HUES6 (cell line): ENCODE results near the gene TNFRSF25.
A peak's percentile ranks its signal among the peaks of the same experiment; 100 is the strongest.

Experiments
- H3K27ac ChIP-seq: 2 replicates; pipeline ENCODE4 v1.7.0; 2013; ENCODE audit warnings: low read depth, mild to moderate bottlenecking, low read length, inconsistent platforms
- H3K27me3 ChIP-seq: 2 replicates; pipeline ENCODE4 v1.6.1; 2013; ENCODE audit warnings: low read length; ENCODE audit not compliant: control insufficient read depth, insufficient read depth
- H3K36me3 ChIP-seq: 2 replicates; pipeline ENCODE4 v1.6.1; 2013; ENCODE audit warnings: low read length; ENCODE audit not compliant: control insufficient read depth, insufficient read depth
- H3K4me1 ChIP-seq: 2 replicates; pipeline ENCODE4 v1.6.1; 2013; ENCODE audit warnings: low read length; ENCODE audit not compliant: control insufficient read depth, insufficient read depth
- H3K4me3 ChIP-seq: 2 replicates; pipeline ENCODE4 v1.5.1; 2013; ENCODE audit warnings: low read depth, low read length
- H3K9ac ChIP-seq: one replicate; pipeline ENCODE4 v1.6.1; 2013; ENCODE audit warnings: mild to moderate bottlenecking, low read length
- H3K9me3 ChIP-seq: 2 replicates; pipeline ENCODE4 v1.6.1; 2013; ENCODE audit warnings: low read depth, low read length; ENCODE audit not compliant: control insufficient read depth, insufficient read depth

TNFRSF25 gene

GRCh38 chr1:6500544-6501278, 34.7 kb upstream of the TNFRSF25 start:
- Histone ChIP-seq H3K4me1 (peaks cover 12% of the 10 kb centered on the region), H3K27ac (no peak overlapping the region), H3K9me3 (no peaks in the 10 kb centered on the region), H3K36me3 (no peaks in the 10 kb centered on the region), H3K4me3 (no peak overlapping the region), H3K27me3 (peaks cover 28% of the 10 kb centered on the region), H3K9ac (no peak overlapping the region)

GRCh38 chr1:6499296-6499695, 33.3 kb upstream of the TNFRSF25 start:
- Histone ChIP-seq H3K9ac (no peak overlapping the region), H3K9me3 (no peaks in the 10 kb centered on the region), H3K4me1 (peaks cover 22% of the 10 kb centered on the region), H3K27me3 (peaks cover 29% of the 10 kb centered on the region), H3K36me3 (no peaks in the 10 kb centered on the region), H3K27ac (no peak overlapping the region), H3K4me3 (no peak overlapping the region)

DNA sequence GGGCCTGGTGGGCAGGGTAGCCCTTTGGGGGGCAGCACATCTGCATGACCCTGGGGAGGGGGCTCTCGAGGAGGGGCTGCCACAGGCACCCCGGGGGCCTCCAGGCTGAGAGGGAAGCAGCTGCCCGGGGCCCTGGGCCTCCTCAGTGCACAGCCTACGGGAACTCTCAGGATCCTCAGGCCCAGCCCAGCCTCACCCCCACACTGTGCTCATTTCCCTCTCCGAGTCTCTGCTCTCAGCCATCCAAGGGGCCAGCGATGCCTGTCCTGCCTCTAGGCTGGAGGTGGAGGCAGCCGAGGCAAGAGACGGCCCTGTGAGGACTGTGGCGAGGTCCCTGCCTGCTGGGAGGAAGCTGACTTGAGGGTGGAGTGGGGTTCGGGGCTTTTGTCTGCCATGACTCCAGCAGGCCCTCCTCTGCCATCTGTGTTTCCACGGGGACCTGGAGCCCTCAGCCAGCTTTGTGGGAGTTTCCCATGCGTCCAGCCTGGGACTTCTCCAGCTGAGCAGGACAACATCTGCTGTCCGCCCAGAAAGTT, 32.7 kb upstream of the TNFRSF25 start:
- Histone ChIP-seq H3K4me3 (no peak overlapping the region), H3K27me3 (peaks cover 29% of the 10 kb centered on the region)

DNA sequence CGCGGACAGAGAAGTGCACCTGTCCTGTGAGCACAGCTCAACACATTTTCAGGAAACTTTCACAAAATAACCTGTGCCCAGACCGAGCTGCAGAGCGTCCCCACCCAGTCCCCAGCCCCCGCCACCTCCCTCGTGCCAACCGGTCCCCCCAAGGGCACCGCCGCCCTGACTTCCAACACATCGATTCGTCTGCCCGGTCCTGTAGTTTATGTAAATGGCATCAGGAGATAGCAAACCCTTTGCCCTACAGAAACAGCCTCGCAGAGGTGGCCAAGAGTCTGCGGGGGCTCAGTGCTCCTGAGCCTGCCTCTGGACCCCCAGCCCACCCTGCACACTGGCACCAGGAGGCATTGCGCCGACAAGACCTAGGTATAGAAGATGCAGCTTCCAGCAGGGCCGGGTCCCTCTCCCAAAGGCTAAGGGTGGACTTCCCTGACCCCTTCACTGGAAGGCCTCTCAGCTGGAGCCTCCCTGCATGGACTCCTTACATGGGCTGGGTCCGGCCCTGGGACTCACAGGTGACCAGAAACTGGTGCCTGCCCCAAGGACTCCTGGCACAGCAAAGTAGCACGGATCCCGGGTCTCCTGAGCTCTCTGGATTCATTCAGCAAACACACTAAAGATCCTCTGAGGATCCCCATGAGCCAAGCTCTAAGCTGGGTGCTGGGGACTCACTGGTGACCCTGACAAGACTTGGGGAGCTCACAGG, 32.0 kb upstream of the TNFRSF25 start:
- Histone ChIP-seq H3K4me1 (peaks cover 22% of the 10 kb centered on the region), H3K9ac (no peak overlapping the region), H3K36me3 (no peaks in the 10 kb centered on the region), H3K4me3 (peak overlapping the region; percentile 66), H3K27me3 (peaks cover 29% of the 10 kb centered on the region), H3K9me3 (no peaks in the 10 kb centered on the region), H3K27ac (no peak overlapping the region)

More for the DNA sequence above, 32.7 kb upstream of the TNFRSF25 start:
- Histone ChIP-seq H3K9me3 (no peaks in the 10 kb centered on the region), H3K36me3 (no peaks in the 10 kb centered on the region), H3K27ac (no peak overlapping the region), H3K9ac (no peak overlapping the region), H3K4me1 (peaks cover 22% of the 10 kb centered on the region)

GRCh38 chr1:6497215-6497866, 31.4 kb upstream of the TNFRSF25 start:
- peak overlapping the region; percentile 67 for H3K4me3 ChIP-seq
- H3K9me3 ChIP-seq = no peaks in the 10 kb centered on the region
- no peaks in the 10 kb centered on the region for H3K36me3 ChIP-seq
- H3K4me1 ChIP-seq = peaks cover 24% of the 10 kb centered on the region
- H3K27me3 ChIP-seq = peaks cover 29% of the 10 kb centered on the region
- no peak overlapping the region for H3K9ac ChIP-seq
- H3K27ac ChIP-seq = no peak overlapping the region

DNA sequence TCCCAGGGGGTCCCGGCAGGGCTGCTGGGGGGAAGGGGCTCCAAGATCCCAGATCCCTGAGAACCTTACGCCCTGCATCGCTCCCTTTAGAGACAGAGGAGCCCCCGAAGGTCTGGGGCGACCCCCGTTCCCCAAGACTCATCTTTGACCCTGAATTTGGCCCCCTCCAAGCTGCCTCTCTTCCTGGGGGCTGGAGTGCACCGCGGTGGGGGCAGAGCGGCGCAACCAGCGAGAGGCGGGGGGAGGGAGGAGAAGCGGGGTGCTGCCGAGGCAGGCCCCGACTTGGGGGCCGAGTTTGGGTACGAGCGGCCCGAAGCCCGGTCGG, 30.9 kb upstream of the TNFRSF25 start:
- Histone ChIP-seq H3K27ac (no peak overlapping the region), H3K36me3 (no peaks in the 10 kb centered on the region), H3K4me3 (peak overlapping the region; percentile 67), H3K4me1 (peaks cover 29% of the 10 kb centered on the region), H3K9me3 (no peaks in the 10 kb centered on the region), H3K9ac (no peak overlapping the region), H3K27me3 (peaks cover 29% of the 10 kb centered on the region)

DNA sequence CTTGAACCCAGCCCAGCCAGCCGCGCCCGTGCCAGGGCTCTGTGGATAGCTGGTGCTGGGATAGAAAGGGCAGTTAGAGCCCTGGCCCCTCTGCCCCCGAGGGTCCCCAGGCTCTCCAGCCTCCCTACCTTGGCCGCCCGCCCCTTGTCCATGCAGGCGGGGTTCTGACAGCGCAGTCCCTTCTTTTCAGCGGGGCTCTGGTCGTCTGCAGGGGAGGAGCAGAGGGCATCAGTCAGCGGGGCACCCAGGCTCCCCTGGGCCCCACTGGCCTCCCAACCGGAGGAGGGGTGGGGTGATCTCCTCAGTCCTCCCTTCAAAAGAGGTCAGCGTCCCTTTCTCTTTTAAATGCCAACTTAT, 30.4 kb upstream of the TNFRSF25 start:
- peaks cover 29% of the 10 kb centered on the region for H3K27me3 ChIP-seq
- no peaks in the 10 kb centered on the region for H3K9me3 ChIP-seq
- H3K9ac ChIP-seq = no peak overlapping the region
- H3K4me3 ChIP-seq = peak overlapping the region; percentile 67
- H3K27ac ChIP-seq = no peak overlapping the region
- no peaks in the 10 kb centered on the region for H3K36me3 ChIP-seq
- H3K4me1 ChIP-seq = peaks cover 34% of the 10 kb centered on the region

- Histone ChIP-seq H3K9me3 (no peaks in the 10 kb centered on the region), H3K36me3 (no peaks in the 10 kb centered on the region), H3K4me3 (peak overlapping the region; percentile 67), H3K27me3 (peaks cover 29% of the 10 kb centered on the region), H3K27ac (no peak overlapping the region), H3K9ac (no peak overlapping the region), H3K4me1 (peaks cover 38% of the 10 kb centered on the region)
These were observed 29.8 kb upstream of the TNFRSF25 start for GRCh38 chr1:6495540-6496364.

DNA sequence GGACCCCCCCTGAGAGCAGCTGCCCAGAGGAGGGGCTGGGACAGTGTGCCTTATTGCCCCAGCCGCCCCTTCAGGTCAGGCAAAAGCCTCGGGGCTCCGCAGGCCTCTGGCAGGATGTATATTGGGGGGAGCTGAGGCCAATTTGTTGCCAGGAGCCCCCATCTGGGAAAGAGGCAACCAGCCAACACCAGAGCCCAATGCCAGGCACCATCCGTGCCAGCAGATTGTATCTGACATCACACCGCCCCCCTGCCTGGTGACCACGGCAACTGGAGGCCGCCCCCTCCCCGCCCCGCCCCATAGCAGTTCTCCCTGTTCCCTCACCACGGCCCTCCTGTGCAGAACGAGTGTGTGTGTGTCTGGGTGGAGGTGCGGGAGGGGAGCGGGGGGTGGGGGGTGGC, 29.1 kb upstream of the TNFRSF25 start:
- H3K4me3 ChIP-seq = no peak overlapping the region
- no peaks in the 10 kb centered on the region for H3K36me3 ChIP-seq
- no peaks in the 10 kb centered on the region for H3K9me3 ChIP-seq
- H3K27me3 ChIP-seq = peaks cover 29% of the 10 kb centered on the region
- H3K4me1 ChIP-seq = peaks cover 38% of the 10 kb centered on the region
- H3K27ac ChIP-seq = no peak overlapping the region
- H3K9ac ChIP-seq = no peak overlapping the region

DNA sequence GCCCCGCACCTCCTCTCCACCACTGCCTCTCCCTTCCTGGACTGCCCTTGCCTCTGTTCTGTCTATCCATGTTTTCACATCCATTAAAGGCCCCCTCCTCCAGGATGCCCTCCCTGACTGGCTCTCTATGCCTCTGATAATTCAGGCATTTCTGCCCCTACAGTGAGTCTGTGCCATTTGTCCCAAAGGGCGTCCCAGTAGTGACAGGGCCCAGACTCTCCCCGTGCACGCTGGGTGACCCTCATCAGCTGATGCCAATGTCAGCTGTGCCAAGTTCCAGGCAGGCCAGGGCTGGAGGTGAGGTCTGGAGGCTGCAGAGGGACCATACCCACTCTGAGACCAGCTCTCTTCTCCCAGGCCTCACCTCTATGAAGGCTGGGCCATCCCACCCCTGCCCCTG, 28.7 kb upstream of the TNFRSF25 start:
- Histone ChIP-seq H3K9me3 (no peaks in the 10 kb centered on the region), H3K9ac (no peak overlapping the region), H3K4me3 (no peak overlapping the region), H3K4me1 (peaks cover 39% of the 10 kb centered on the region), H3K36me3 (no peaks in the 10 kb centered on the region), H3K27ac (no peak overlapping the region), H3K27me3 (peaks cover 29% of the 10 kb centered on the region)
